Osteocyte (in vitro differentiated cells): ENCODE measurements around the gene VAMP4. TPM values are rescaled to one million over a fixed set of nuclear protein-coding genes. Genes with fewer than 3 reads are reported as not detected.

Source experiments
- DNase-seq: peaks from one replicate; pipeline ENCODE4 v3.0.0; 2021; ENCODE audit warnings: mixed read lengths; ENCODE audit not compliant: unreplicated experiment; ENCODE audit errors: extremely low spot score
- H3K27ac Mint-ChIP-seq: one replicate; pipeline ENCODE4 v1.8.0; 2021; ENCODE audit warnings: mild to moderate bottlenecking, mixed read lengths; ENCODE audit not compliant: unreplicated experiment
- H3K27me3 Mint-ChIP-seq: one replicate; pipeline ENCODE4 v1.8.0; 2021; ENCODE audit warnings: mixed read lengths; ENCODE audit not compliant: unreplicated experiment
- H3K36me3 Mint-ChIP-seq: one replicate; pipeline ENCODE4 v1.8.0; 2021; ENCODE audit warnings: mixed read lengths; ENCODE audit not compliant: unreplicated experiment
- H3K4me1 Mint-ChIP-seq: one replicate; pipeline ENCODE4 v1.8.0; 2021; ENCODE audit warnings: mixed read lengths; ENCODE audit not compliant: unreplicated experiment
- H3K4me3 Mint-ChIP-seq: one replicate; pipeline ENCODE4 v1.8.0; 2021; ENCODE audit warnings: mild to moderate bottlenecking, moderate library complexity, mixed read lengths; ENCODE audit not compliant: unreplicated experiment
- H3K9me3 Mint-ChIP-seq: one replicate; pipeline ENCODE4 v1.8.0; 2021; ENCODE audit warnings: mixed read lengths; ENCODE audit not compliant: unreplicated experiment
- CTCF ChIP-seq: fragments of 200-600 bp; sonication (generic); IDR thresholded peaks from 2 replicates; pipeline ENCODE4 v1.5.0; 2021; ENCODE audit warnings: antibody characterized with exemption, mild to moderate bottlenecking, moderate library complexity
- total RNA-seq: library from RNA; stranded (reverse); gene quantifications from 2 replicates; pipeline ENCODE4 v1.2.1, GENCODE V29; 2021

Gene VAMP4
- total RNA-seq, 1 donor from 2014 or later: 14.5 TPM

- Mint-ChIP-seq H3K27me3 (peaks cover 3% of the 10 kb centered on the region), H3K9me3 (peaks cover 9% of the 10 kb centered on the region), H3K4me1 (no peaks in the 10 kb centered on the region), H3K36me3 (no peaks in the 10 kb centered on the region), H3K27ac (no peak overlapping the region), H3K4me3 (no peak overlapping the region)
- no peak for TF ChIP-seq CTCF
- DNase-seq: no peak
These were observed 58.0 kb downstream of the VAMP4 start for GRCh38 chr1:171683870-171684269.

- no peak for TF ChIP-seq CTCF
- Mint-ChIP-seq H3K27me3 (peaks cover 16% of the 10 kb centered on the region), H3K27ac (no peak overlapping the region), H3K4me3 (no peak overlapping the region), H3K36me3 (no peaks in the 10 kb centered on the region), H3K9me3 (no peaks in the 10 kb centered on the region), H3K4me1 (no peaks in the 10 kb centered on the region)
- DNase-seq: no peak
These were observed 61.5 kb downstream of the VAMP4 start for GRCh38 chr1:171680339-171680738.

DNA sequence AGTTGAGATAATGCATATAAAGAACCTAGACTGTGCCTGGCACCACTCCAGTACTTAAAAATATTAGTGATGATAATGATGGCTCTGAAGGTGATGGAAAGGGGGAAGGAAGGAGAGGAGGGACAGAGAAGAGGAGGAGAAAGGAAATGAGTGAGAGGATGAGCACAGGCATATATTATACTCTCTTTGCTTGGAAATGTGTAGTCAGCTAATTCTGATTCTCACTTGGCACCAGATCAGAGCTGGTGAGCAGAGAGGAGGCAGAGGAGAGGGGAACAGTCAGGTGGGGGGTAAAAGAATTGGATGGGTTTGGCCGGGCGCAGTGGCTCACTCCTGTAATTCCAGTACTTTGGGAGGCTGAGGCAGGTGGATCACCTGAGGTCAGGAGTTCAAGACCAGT lies 65.0 kb downstream of the VAMP4 start:
- peaks cover 42% of the 10 kb centered on the region for H3K27me3 Mint-ChIP-seq
- H3K27ac Mint-ChIP-seq: no peak overlapping the region
- no peaks in the 10 kb centered on the region for H3K4me1 Mint-ChIP-seq
- TF ChIP-seq CTCF: no peak
- H3K9me3 Mint-ChIP-seq: no peaks in the 10 kb centered on the region
- H3K4me3 Mint-ChIP-seq: no peak overlapping the region
- no peaks in the 10 kb centered on the region for H3K36me3 Mint-ChIP-seq
- DNase-seq: no peak

DNA sequence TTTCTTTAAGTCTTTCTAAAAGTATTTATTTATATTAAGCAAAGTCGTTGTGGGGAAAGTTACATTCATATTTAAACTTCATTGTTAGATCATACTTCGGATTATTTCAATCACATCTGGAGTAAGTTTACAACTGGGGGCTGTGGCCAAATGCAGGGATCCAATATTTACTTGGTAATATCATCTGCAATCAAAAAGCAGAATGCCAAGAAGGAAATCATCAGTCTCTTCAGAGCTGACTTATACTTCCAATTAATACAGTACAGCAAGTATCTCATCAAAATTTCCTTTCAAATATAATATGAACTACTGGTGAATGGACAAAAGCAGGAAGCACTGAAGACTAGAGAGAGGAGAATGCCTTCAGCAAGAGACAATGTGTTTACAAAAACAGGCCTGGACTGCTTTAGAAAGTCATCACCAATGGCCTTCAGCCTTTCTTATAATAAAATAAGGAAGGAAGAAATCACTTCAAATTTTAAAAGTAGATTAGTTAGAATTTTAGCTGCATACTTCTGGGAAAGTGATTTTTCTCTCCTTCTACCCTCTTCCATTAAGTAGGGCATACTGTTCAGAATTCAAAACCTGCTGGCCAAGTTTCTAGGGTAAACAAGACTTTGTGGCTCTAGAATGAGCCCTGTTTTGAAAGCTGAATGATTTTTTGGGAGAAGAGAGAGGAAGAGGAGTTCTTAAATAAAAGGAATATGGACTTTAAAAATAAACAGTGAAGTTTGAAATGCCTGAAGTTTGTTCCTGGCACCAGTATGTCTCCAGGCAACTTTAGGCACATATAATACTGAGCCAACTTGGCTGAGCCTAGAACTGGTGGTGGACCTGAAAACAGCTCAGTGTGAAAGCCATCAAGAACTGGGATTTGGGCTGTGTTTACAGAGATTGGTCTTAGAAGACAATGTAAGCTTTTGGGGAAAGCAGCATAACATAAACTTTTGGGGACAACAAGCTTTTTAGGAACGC lies 67.1 kb downstream of the VAMP4 start:
- Mint-ChIP-seq H3K27me3 (peaks cover 45% of the 10 kb centered on the region), H3K4me3 (no peak overlapping the region), H3K9me3 (no peaks in the 10 kb centered on the region), H3K36me3 (no peaks in the 10 kb centered on the region), H3K4me1 (no peaks in the 10 kb centered on the region), H3K27ac (no peak overlapping the region)
- TF ChIP-seq CTCF: no peak
- DNase-seq: no peak

GRCh38 chr1:171670739-171671138 lies 71.1 kb downstream of the VAMP4 start:
- no peak for TF ChIP-seq CTCF
- no peak for DNase-seq
- no peaks in the 10 kb centered on the region for H3K36me3 Mint-ChIP-seq
- no peaks in the 10 kb centered on the region for H3K9me3 Mint-ChIP-seq
- H3K27me3 Mint-ChIP-seq: peaks cover 36% of the 10 kb centered on the region
- H3K4me1 Mint-ChIP-seq: no peaks in the 10 kb centered on the region
- no peak overlapping the region for H3K4me3 Mint-ChIP-seq
- no peak overlapping the region for H3K27ac Mint-ChIP-seq
